Activated CD4-positive, alpha-beta T cell treated with anti-CD3 and anti-CD28 coated beads, Interleukin-2, amount 10 ng/mL, durations not matched to agents 7 days and 5 days (primary cell): ENCODE measurements around the gene CPLX4. TPM values are rescaled to one million over a fixed set of nuclear protein-coding genes. Genes with fewer than 3 reads are reported as not detected.
"Not testable (repeated sequence)": the region's sequence is repeated elsewhere in the genome, so short reads cannot be mapped to it uniquely, and the experiment has no call there.

ENCODE experiments used
- CTCF ChIA-PET: fragments of 350-600 bp; sonication (Branson Sonifier 250); formaldehyde crosslinking; loops from one replicate; lab custom pipeline; 2021; ENCODE audit warnings: antibody characterized with exemption; lab: Charles Lee
- POLR2A ChIA-PET: fragments of 350-600 bp; sonication (Branson Sonifier 250); formaldehyde crosslinking; loops from one replicate; lab custom pipeline; 2021; ENCODE audit warnings: antibody characterized with exemption; lab: Charles Lee
- DNase-seq: peaks from one replicate; pipeline ENCODE4 v3.0.0-alpha.2; 2020
- H3K27ac Mint-ChIP-seq: one replicate; pipeline ENCODE4 v1.8.0; 2021; ENCODE audit warnings: mild to moderate bottlenecking, moderate library complexity, mixed read lengths
- H3K27me3 Mint-ChIP-seq: one replicate; pipeline ENCODE4 v1.8.0; 2021; ENCODE audit warnings: mixed read lengths
- H3K36me3 Mint-ChIP-seq: one replicate; pipeline ENCODE4 v1.8.0; 2021; ENCODE audit warnings: low read depth, mixed read lengths
- H3K4me1 Mint-ChIP-seq: one replicate; pipeline ENCODE4 v1.8.0; 2021; ENCODE audit warnings: mixed read lengths
- H3K4me3 Mint-ChIP-seq: one replicate; pipeline ENCODE4 v1.8.0; 2021; ENCODE audit warnings: mild to moderate bottlenecking, moderate library complexity, mixed read lengths
- H3K9me3 Mint-ChIP-seq: one replicate; pipeline ENCODE4 v1.8.0; 2021; ENCODE audit warnings: mixed read lengths
- total RNA-seq, 2 experiments: library from RNA; stranded (reverse); gene quantifications; one replicate each; pipeline ENCODE4 v1.2.3, GENCODE V29; 2021

The CPLX4 gene
- total RNA-seq, 2 experiments from 2014 or later, result not detected

DNA sequence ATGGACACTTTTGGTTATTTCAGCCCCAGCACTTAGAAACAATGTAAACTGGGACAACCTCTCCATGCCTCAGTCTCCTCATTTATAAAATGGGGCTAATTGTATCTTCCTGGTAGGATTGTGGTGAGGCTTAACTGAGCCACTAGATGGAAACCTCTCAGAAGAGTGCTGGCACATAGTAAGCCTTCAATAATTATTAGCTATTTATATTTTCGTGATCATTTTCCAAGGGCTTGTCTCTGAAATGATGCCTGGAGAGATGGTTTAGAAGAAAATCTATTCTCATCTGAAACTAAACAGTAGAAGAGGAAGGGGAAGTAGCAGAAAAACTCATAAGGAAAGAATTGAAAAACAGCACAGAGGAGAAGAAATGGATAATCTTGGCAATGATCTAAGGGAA, 52.0 kb downstream of the CPLX4 start:
- H3K4me1 Mint-ChIP-seq, result peaks cover 29% of the 10 kb centered on the region
- CTCF ChIA-PET, result interaction anchor here (3.0 kb wide), 1 partner anchor 10 kb away, joined by 11 read pairs; no protein-coding TSS in a partner anchor

DNA sequence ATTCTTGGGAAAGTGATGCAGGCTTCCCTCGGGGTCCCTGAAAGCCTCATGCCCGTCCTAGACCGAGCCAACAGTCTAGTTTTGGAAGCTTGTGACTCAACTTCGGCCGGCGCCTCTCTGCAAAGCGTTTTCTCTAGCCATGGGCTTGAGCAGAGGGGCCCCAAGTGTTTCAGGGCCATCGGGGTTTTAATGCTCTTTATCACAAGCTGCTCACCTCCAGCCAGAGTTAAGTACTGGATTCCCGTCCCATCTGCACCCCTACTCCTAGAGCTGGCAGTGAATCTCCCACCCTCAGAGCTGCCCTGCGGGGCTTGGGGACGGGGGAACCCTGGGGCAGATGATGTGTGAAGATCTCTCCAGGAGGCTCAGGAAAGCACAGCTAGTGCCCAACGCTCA, 52.5 kb downstream of the CPLX4 start:
- ChIA-PET POLR2A (no interaction called here), CTCF (interaction anchor here (3.0 kb wide), 1 partner anchor 10 kb away, joined by 11 read pairs; no protein-coding TSS in a partner anchor)
- no peak overlapping the region for H3K27ac Mint-ChIP-seq
- no peaks in the 10 kb centered on the region for H3K36me3 Mint-ChIP-seq
- H3K9me3 Mint-ChIP-seq, result no peaks in the 10 kb centered on the region
- no peak overlapping the region for H3K4me3 Mint-ChIP-seq
- peaks cover 89% of the 10 kb centered on the region for H3K27me3 Mint-ChIP-seq
- peaks cover 29% of the 10 kb centered on the region for H3K4me1 Mint-ChIP-seq
- no peak for DNase-seq

More for the DNA sequence above, 52.0 kb downstream of the CPLX4 start:
- no peaks in the 10 kb centered on the region for H3K36me3 Mint-ChIP-seq
- POLR2A ChIA-PET, result no interaction called here
- no peak overlapping the region for H3K27ac Mint-ChIP-seq
- no peak overlapping the region for H3K4me3 Mint-ChIP-seq
- H3K27me3 Mint-ChIP-seq, result peaks cover 91% of the 10 kb centered on the region
- no peak for DNase-seq
- H3K9me3 Mint-ChIP-seq, result no peaks in the 10 kb centered on the region

DNA sequence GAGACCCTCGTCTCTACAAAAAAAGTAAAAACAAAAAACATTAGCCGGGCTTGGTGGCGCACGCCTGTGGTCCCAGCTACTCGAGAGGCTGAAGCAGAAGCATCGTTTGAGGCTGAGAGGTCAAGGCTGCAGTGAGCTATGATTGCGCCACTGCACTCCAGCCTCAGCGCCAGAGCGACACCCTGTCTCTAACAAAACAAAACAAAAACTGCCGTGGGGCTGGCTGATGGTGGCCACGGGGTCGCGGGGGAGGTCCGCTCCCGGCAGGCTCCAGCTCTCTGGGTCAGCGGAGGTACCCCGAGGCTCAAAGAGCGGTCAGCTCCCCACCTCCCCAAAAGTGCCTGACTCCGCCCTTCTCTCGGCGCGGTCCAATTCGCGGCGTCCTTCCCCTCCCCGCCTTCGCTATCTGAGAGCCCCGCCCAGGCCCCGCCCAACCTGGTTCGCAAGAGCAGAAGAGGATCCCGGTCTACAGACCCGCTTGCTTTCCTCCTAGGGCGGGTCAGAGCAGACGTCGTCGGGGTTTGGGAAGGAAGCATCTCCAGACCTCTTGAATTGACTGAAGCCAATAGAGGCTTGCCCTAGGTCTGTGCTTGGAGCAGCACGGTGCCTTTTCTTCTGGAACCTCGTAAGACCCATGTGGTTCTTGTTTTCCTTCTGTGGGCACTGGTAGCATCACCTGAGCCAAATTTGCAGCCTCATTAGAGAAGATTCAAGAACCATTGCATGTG, 53.0 kb downstream of the CPLX4 start:
- POLR2A ChIA-PET, result no interaction called here
- Mint-ChIP-seq H3K36me3 (no peaks in the 10 kb centered on the region), H3K4me1 (peaks cover 29% of the 10 kb centered on the region), H3K4me3 (peak overlapping the region; percentile 62), H3K27ac (no peak overlapping the region), H3K9me3 (no peaks in the 10 kb centered on the region), H3K27me3 (peaks cover 86% of the 10 kb centered on the region)
- peak; percentile 49 for DNase-seq
- CTCF ChIA-PET, result interaction anchor here (3.0 kb wide), 1 partner anchor 11 kb away, joined by 11 read pairs; no protein-coding TSS in a partner anchor

GRCh38 chr18:59264651-59265245, 53.7 kb downstream of the CPLX4 start:
- POLR2A ChIA-PET, result no interaction called here

GRCh38 chr18:59264121-59264571, 54.3 kb downstream of the CPLX4 start:
- DNase-seq, result no peak
- CTCF ChIA-PET, result no interaction called here
- Mint-ChIP-seq H3K4me3 (no peak overlapping the region), H3K4me1 (peaks cover 23% of the 10 kb centered on the region), H3K9me3 (no peaks in the 10 kb centered on the region), H3K27ac (no peak overlapping the region), H3K36me3 (no peaks in the 10 kb centered on the region), H3K27me3 (peaks cover 84% of the 10 kb centered on the region)
- POLR2A ChIA-PET, result no interaction called here

More at GRCh38 chr18:59264651-59265245, 53.7 kb downstream of the CPLX4 start:
- Mint-ChIP-seq H3K36me3 (no peaks in the 10 kb centered on the region), H3K4me1 (peaks cover 28% of the 10 kb centered on the region), H3K27ac (no peak overlapping the region), H3K4me3 (peak overlapping the region; percentile 62), H3K9me3 (no peaks in the 10 kb centered on the region), H3K27me3 (peaks cover 83% of the 10 kb centered on the region)
- CTCF ChIA-PET, result no interaction called here
- no peak for DNase-seq

DNA sequence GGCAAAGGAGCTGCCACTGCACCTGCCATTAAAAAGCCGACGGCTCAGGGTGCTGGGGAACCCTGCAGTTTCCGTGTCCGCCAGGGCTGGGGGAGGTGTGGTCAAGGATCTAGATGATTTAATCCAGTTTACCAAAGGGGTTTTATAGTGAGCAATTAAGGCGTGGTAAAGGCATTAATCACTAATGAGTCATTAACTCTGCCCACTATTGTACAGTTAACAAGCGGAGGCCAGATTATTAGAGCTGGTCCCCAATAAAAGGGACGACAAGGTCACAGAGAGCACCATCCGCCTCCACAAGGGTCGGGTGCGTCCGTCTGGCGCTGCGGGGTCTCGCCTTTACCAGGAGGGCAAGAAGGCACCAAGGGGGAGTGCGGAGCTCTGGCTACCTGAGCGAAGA, 54.8 kb downstream of the CPLX4 start:
- ChIA-PET CTCF (interaction anchor here (1.1 kb wide), 1 partner anchor 9 kb away, joined by 4 read pairs; the partner anchor contains the start of gene RAX), POLR2A (no interaction called here)
- Mint-ChIP-seq H3K27ac (no peak overlapping the region), H3K4me1 (peaks cover 21% of the 10 kb centered on the region), H3K9me3 (no peaks in the 10 kb centered on the region), H3K4me3 (no peak overlapping the region), H3K36me3 (no peaks in the 10 kb centered on the region), H3K27me3 (peaks cover 84% of the 10 kb centered on the region)
- DNase-seq, result no peak

DNA sequence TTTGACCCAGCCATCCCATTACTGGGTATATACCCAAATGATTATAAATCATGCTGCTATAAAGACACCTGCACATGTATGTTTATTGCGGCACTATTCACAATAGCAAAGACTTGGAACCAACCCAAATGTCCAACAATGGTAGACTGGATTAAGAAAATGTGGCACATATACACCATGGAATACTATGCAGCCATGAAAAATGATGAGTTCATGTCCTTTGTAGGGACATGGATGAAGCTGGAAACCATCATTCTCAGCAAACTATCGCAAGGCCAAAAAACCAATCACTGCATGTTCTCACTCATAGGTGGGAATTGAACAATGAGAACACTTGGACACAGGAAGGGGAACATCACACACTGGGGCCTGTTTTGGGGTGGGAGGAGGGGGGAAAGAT, 56.2 kb downstream of the CPLX4 start:
- POLR2A ChIA-PET, H3K4me1 Mint-ChIP-seq, H3K27ac Mint-ChIP-seq, H3K9me3 Mint-ChIP-seq, CTCF ChIA-PET, DNase-seq, H3K4me3 Mint-ChIP-seq, H3K36me3 Mint-ChIP-seq: not testable (repeated sequence)
- H3K27me3 Mint-ChIP-seq, result peaks cover 74% of the 10 kb centered on the region

DNA sequence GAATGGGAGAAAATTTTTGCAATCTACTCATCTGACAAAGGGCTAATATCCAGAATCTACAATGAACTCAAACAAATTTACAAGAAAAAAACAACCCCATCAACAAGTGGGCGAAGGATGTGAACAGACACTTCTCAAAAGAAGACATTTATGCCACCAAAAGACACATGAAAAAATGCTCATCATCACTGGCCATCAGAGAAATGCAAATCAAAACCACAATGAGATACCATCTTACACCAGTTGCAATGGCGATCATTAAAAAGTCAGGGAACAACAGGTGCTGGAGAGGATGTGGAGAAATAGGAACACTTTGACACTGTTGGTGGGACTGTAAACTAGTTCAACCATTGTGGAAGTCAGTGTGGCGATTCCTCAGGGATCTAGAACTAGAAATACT, 56.6 kb downstream of the CPLX4 start:
- H3K36me3 Mint-ChIP-seq, H3K27ac Mint-ChIP-seq, H3K9me3 Mint-ChIP-seq, CTCF ChIA-PET, H3K4me1 Mint-ChIP-seq, DNase-seq, POLR2A ChIA-PET, H3K4me3 Mint-ChIP-seq: not testable (repeated sequence)
- peaks cover 70% of the 10 kb centered on the region for H3K27me3 Mint-ChIP-seq

DNA sequence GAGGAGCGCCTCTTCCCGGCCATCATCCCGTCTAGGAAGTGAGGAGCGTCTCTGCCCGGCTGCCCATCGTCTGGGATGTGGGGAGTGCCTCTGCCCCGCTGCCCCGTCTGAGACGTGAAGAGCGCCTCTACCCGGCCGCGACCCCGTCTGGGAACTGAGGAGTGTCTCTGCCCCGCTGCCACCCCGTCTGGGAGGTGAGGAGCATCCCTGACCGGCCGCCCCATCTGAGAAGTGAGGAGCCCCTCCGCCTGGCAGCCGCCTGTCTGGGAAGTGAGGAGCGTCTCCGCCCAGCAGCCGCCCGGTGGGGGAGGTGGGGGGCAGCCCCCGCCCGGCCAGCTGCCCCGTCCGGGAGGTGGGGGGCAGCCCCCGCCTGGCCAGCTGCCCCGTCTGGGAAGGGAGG, 63.0 kb downstream of the CPLX4 start:
- H3K27me3 Mint-ChIP-seq, result peaks cover 28% of the 10 kb centered on the region

GRCh38 chr18:59249199-59249774, 69.2 kb downstream of the CPLX4 start:
- Mint-ChIP-seq H3K27me3 (peaks cover 40% of the 10 kb centered on the region), H3K4me3 (no peak overlapping the region), H3K27ac (no peak overlapping the region), H3K9me3 (no peaks in the 10 kb centered on the region), H3K4me1 (no peaks in the 10 kb centered on the region), H3K36me3 (no peaks in the 10 kb centered on the region)
- peak; percentile 36 for DNase-seq
- ChIA-PET CTCF (interaction anchor here (1.1 to 2.7 kb wide), 2 partner anchors 26 to 153 kb away, joined by 3 to 12 read pairs; no protein-coding TSS in a partner anchor), POLR2A (no interaction called here)

More for the DNA sequence above, 63.0 kb downstream of the CPLX4 start:
- CTCF ChIA-PET, POLR2A ChIA-PET, H3K4me3 Mint-ChIP-seq, H3K36me3 Mint-ChIP-seq, DNase-seq, H3K27ac Mint-ChIP-seq, H3K9me3 Mint-ChIP-seq, H3K4me1 Mint-ChIP-seq: not testable (repeated sequence)

DNA sequence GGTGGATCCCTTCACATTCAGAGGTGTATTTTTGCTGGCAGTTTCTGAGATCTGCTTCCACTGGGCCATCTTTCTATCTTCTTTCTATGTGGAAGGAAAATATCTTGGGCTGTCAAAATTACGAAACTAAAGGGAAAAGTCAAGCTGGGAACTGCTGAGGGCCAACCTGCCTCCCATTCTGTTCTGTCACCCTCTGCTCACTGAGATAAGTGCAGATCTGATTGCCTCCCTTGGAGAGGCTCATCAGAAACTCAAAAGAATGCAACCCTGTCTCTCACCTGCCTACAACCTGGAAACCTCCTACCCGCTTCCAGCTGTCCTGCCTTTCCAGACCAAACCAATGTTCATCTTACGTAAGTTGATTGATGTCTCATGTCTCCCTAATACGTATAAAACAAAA, 71.7 kb downstream of the CPLX4 start:
- no peaks in the 10 kb centered on the region for H3K36me3 Mint-ChIP-seq
- ChIA-PET POLR2A (no interaction called here), CTCF (no interaction called here)
- no peak overlapping the region for H3K4me3 Mint-ChIP-seq
- H3K9me3 Mint-ChIP-seq, result no peaks in the 10 kb centered on the region
- no peak for DNase-seq
- no peak overlapping the region for H3K27ac Mint-ChIP-seq
- no peaks in the 10 kb centered on the region for H3K4me1 Mint-ChIP-seq
- peaks cover 35% of the 10 kb centered on the region for H3K27me3 Mint-ChIP-seq
